Activated naive CD8-positive, alpha-beta T cell treated with anti-CD3 and anti-CD28 coated beads, Interleukin-2, amount 50 U/mL, for 24 hours (primary cell): ENCODE data around the gene ISG20.

Experiments
- ATAC-seq: fragments of 150-1000 bp; cut with Tn5 transposase; one replicate; pipeline ENCODE4 v1.10.0; 2021
- DNase-seq: peaks from one replicate; pipeline ENCODE4 v3.0.0; 2021
- H3K27ac Mint-ChIP-seq: one replicate; pipeline ENCODE4 v1.8.0; 2021; ENCODE audit warnings: mild to moderate bottlenecking, mixed read lengths
- H3K27me3 Mint-ChIP-seq: one replicate; pipeline ENCODE4 v1.8.0; 2021; ENCODE audit warnings: mixed read lengths
- H3K36me3 Mint-ChIP-seq: one replicate; pipeline ENCODE4 v1.8.0; 2021; ENCODE audit warnings: low read depth, mixed read lengths
- H3K4me1 Mint-ChIP-seq: one replicate; pipeline ENCODE4 v1.8.0; 2021; ENCODE audit warnings: mixed read lengths
- H3K4me3 Mint-ChIP-seq: one replicate; pipeline ENCODE4 v1.8.0; 2021; ENCODE audit warnings: mild to moderate bottlenecking, moderate library complexity, mixed read lengths
- H3K9me3 Mint-ChIP-seq: one replicate; pipeline ENCODE4 v1.8.0; 2021; ENCODE audit warnings: mixed read lengths

The ISG20 gene

DNA sequence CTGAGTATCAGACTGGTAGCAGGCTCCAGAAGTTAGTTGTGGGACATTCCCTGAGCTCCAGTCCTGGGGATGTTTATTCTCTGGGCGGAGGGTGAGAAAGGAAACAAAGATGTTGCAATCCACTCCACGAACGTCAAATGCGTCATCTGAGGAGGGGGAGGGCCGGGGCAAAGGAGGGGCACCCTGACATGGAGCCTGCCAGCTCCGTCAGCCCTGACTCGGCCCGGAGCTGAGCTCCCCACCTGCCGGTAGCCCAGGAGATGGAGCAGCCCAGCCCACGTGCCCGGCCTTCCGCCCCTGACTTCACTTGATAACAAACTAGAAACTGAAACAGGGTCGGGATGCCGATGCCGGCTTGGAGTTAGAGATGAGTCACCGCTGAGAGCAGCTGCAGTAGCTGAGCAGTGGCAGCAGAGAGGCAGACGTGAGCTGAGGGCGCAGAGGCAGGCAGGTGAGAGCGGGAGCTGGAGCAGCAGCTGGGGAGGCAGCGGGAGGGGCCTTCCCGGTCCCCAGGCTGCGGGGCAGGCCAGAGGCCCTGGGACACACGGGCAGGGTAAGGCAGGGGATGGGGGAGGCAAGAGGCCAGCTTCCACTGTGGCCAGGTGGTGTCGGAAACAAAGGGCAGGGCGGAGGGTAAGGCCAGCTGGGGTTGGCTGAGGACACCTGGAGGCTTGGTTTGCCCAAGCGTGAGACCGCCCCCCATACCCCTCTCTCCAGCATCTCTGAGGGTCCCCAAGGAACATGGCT lies at the start of gene ISG20:
Gene ISG20 (plus strand): TSS at position 391 of the 747 bp plus-strand sequence. CDS start 351 bp downstream, at position 742.
- Mint-ChIP-seq H3K4me1 (peaks cover 89% of the 10 kb centered on the region), H3K36me3 (peaks cover 49% of the 10 kb centered on the region), H3K27me3 (no peaks in the 10 kb centered on the region), H3K27ac (peak within 1 kb of the TSS; percentile 98), H3K4me3 (peak within 1 kb of the TSS; percentile 88), H3K9me3 (no peaks in the 10 kb centered on the region)
- ATAC-seq (peak; percentile 86), DNase-seq (peak; percentile 93)

DNA sequence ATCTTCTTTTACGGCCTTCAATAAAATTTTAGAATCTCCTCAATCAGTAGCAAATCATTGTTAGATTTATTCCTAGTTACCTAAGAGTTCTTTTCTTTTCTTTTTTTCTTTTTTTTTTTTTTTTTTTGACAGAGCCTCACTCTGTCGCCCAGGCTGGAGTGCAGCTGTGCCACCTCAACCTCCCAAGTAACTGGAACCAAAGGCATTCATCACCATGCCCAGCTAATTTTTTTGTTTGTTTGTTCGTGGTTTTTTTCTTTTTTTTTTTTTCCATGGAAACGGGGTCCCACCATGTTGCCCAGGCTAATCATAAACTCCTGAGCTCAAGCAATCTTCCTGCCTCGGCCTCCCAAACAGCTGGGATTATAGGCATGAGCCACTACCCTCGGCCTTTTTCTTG lies 48.1 kb upstream of the ISG20 start:
- Mint-ChIP-seq H3K4me1 (no peaks in the 10 kb centered on the region), H3K4me3 (no peak overlapping the region), H3K9me3 (no peaks in the 10 kb centered on the region), H3K27me3 (peaks cover 2% of the 10 kb centered on the region), H3K36me3 (no peaks in the 10 kb centered on the region), H3K27ac (no peak overlapping the region)
- ATAC-seq (no peak), DNase-seq (no peak)

DNA sequence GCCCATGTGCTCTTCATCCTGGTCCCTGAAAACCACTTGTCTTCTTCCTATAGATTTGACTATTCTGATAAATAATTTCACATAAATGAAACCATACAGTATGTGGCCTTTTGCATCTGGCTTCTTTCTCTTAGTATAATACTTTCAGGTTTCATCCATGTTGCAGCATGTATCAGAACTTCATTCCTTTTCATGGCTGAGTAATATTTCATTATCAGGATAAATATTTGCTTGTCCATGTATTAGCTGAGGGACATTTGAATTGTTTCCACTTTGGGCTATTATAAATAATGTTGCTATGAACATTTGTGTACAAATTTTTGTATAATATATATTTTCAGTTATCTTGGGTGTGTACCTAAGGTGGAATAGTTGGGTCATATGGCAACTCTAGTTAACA lies 47.4 kb upstream of the ISG20 start:
- Mint-ChIP-seq H3K36me3 (no peaks in the 10 kb centered on the region), H3K9me3 (no peaks in the 10 kb centered on the region), H3K4me1 (no peaks in the 10 kb centered on the region), H3K27ac (no peak overlapping the region), H3K4me3 (no peak overlapping the region), H3K27me3 (peaks cover 2% of the 10 kb centered on the region)
- ATAC-seq (no peak), DNase-seq (no peak)

DNA sequence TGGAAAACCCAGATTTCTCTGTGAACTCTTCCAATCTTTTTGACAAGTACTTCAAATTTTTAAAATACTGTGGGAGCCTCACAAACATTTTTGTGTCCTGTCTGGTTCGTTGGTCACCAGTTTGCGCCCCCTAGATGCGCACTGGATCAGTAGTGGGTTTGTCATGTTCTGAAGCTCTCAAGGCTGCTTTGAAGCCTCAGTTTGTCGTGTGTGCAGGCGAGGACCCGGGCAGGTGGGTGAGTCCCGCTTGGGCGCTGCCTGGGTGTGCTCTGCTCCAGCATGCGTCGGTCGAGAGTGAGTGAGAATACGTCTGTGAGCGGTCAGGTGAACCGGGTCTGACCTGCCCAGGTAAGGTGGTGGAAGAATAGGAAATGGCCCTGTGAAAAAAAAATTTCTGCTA lies 34.9 kb upstream of the ISG20 start:
- Mint-ChIP-seq H3K36me3 (peaks cover 2% of the 10 kb centered on the region), H3K27me3 (peaks cover 59% of the 10 kb centered on the region), H3K4me3 (no peak overlapping the region), H3K4me1 (peaks cover 20% of the 10 kb centered on the region), H3K9me3 (no peaks in the 10 kb centered on the region), H3K27ac (no peak overlapping the region)
- ATAC-seq = peak; percentile 40
- DNase-seq = no peak

DNA sequence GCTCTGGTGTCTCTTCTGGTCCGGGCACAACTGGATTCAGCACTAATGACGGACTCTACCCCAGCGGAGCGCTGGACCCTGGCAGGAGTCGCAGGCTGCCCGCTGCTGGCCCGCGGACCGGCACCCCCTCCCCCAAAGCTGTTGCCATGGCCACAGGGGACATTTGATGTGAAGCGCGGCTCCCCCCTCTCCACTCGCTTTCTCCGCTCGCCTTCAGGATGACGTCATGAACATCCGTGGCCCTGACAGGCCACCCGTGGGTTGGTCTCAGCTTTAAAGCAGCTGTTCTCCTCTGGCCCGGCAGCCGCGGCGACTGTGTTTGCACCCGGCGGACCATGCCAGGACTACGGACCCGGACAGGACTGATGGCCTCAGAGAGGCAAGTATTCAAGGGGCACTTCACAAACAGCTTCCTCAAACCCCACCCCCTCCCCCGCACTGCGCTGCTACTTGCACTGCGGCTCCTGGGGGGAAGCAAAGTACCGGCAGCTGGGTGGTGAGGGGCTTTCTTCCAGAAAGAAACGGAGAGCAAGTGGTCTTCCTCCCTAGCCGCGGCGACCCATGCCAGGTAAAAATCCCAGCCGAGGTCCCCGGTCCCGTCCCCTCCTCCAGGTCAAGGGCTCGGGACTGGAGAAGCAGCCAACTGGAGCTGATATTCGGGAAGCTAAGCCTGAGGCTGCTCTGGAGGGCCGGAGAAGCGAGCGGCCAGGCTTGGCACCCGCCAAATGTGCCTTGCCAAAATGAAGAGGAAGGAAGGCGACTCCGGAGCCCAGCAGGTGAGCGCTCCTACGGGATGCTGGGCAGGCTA lies 34.2 kb upstream of the ISG20 start:
- DNase-seq = no peak
- Mint-ChIP-seq H3K27ac (no peak overlapping the region), H3K9me3 (no peaks in the 10 kb centered on the region), H3K27me3 (peaks cover 64% of the 10 kb centered on the region), H3K4me3 (no peak overlapping the region), H3K4me1 (peaks cover 20% of the 10 kb centered on the region), H3K36me3 (peaks cover 2% of the 10 kb centered on the region)
- ATAC-seq = no peak

DNA sequence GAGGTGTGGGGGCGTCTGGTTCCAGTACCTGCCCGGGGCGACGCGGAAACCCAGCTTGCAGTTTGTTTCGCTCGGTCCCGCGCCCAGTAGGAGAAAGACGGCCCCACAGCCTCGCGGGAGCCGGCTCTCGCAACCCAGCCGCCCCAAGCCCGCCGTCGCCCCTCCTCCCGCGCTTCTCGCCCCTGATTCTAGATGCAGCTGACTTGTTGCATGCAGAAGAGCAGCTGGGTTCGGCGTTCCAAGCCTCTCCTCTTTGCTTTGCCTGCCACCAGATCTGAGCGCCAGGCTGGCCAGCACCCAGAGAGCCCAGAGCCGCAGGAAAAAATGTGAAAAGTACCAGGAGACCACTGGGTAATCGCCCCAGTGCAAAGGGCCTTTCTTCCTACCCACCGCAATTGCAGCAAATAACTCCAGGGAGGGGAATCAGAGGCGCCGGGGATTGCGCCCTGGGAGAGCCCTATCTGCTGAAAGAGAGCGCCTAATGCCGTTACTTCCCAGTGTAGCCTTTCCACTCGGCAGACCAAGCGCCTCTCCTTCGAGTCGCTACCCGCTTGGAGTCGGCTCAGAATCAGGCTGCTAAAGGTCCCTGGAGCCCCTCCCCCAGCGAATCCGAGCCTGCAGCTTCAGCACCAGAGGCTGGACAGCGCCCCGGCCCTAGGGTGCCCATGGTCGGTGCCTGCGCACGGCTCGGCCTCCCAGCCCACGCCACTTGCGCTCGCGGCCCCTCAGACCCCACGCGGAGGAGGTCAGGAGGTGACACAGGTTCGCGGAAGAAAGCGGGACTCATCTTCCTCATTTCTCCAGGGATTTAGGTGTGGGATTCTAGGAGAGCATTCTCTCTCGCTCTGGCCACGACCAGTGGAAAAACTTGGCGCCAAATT lies 33.4 kb upstream of the ISG20 start:
- ATAC-seq (peak; percentile 68), DNase-seq (peak; percentile 60)
- Mint-ChIP-seq H3K27ac (no peak overlapping the region), H3K4me1 (peaks cover 20% of the 10 kb centered on the region), H3K9me3 (no peaks in the 10 kb centered on the region), H3K27me3 (peaks cover 64% of the 10 kb centered on the region), H3K4me3 (peak overlapping the region; percentile 21), H3K36me3 (peaks cover 2% of the 10 kb centered on the region)

DNA sequence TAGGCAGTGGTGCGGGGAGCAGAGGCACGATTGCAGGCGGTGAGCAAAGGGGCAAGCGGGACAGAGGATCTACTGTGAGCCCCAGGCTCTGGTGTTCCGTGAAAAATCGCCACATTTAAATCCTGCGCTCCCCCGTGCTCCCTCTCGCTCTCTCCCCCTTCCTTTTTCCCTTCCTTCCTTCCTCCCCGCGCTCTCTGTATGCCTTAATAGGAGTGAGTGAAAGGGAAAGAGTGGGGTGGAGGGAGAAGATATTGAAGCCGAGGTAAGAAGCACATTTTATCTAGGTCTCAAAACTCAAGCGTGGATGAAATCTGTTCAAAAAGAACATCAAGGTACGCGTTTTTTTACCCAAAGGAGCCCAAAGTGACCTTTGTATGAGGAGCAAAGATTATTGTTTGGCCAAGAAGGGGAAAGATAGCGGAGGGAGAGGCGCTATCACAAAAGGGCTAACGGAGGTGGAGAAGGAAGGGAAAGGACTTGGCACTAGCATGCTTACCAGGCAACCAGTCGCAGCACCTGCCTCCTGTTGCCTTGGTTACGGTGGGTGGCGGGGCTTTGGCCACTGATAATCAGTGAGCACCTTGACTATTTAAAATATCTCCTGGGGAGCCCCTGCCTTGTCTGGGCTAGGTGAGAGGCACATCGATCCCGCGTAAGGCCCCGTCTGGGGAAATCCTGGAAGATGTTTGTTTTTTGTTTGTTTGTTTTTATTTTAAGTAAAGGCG lies 32.6 kb upstream of the ISG20 start:
- H3K9me3 Mint-ChIP-seq = no peaks in the 10 kb centered on the region
- H3K4me1 Mint-ChIP-seq = peaks cover 20% of the 10 kb centered on the region
- peaks cover 69% of the 10 kb centered on the region for H3K27me3 Mint-ChIP-seq
- no peak for ATAC-seq
- DNase-seq = no peak
- no peak overlapping the region for H3K4me3 Mint-ChIP-seq
- no peak overlapping the region for H3K27ac Mint-ChIP-seq
- peaks cover 2% of the 10 kb centered on the region for H3K36me3 Mint-ChIP-seq

DNA sequence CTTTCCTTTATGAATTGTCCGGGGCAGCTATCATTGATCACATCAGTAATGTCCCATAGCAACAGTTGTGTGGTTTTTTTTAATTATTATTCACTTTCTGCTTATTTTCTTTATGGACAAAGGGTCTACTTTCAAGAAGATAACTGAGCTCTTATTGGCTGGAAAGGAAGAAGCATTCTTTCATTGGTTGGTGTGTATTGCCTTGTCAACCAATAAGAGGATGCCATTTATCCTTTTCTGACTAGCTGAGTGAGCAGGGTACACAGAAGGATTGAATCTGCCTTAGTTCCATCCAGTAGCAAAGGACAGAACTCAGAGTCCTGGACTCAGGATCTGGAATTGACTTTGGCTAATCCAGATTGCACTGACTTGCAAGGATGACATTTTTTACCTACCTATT lies 30.9 kb upstream of the ISG20 start:
- H3K27ac Mint-ChIP-seq = no peak overlapping the region
- peaks cover 20% of the 10 kb centered on the region for H3K4me1 Mint-ChIP-seq
- peaks cover 2% of the 10 kb centered on the region for H3K36me3 Mint-ChIP-seq
- H3K9me3 Mint-ChIP-seq = no peaks in the 10 kb centered on the region
- H3K4me3 Mint-ChIP-seq = no peak overlapping the region
- ATAC-seq (no peak), DNase-seq (no peak)
- peaks cover 67% of the 10 kb centered on the region for H3K27me3 Mint-ChIP-seq

DNA sequence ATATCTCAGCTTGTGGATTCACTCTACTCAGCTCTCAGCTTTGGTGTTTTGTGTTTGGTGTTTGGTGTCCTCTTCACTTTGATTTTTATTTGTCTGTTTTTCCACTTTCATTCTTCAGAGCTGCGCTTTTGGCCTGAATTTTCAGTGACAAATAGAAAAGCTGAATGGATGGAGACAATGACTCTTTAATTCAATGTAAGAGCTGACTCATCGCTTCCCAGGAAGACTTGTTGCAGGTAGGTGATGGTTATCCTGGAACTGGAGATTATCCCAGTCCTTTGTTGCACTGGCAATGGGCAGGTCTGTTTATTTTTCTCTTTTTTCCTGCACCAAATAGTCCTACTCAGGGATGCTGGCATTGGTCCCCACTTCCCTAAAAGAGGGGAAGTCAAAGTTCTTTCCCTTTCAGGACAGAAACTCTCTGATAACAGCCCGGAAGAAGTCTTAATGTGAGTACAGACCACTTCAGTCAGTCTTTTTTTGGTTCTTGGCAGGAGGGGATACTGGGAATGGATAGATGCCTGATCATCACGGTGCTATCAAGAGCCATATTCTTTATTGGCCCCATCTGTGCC lies 30.1 kb upstream of the ISG20 start:
- ATAC-seq = no peak
- no peak overlapping the region for H3K27ac Mint-ChIP-seq
- no peaks in the 10 kb centered on the region for H3K9me3 Mint-ChIP-seq
- H3K4me3 Mint-ChIP-seq = no peak overlapping the region
- DNase-seq = no peak
- peaks cover 61% of the 10 kb centered on the region for H3K27me3 Mint-ChIP-seq
- peaks cover 2% of the 10 kb centered on the region for H3K36me3 Mint-ChIP-seq
- H3K4me1 Mint-ChIP-seq = peaks cover 20% of the 10 kb centered on the region

DNA sequence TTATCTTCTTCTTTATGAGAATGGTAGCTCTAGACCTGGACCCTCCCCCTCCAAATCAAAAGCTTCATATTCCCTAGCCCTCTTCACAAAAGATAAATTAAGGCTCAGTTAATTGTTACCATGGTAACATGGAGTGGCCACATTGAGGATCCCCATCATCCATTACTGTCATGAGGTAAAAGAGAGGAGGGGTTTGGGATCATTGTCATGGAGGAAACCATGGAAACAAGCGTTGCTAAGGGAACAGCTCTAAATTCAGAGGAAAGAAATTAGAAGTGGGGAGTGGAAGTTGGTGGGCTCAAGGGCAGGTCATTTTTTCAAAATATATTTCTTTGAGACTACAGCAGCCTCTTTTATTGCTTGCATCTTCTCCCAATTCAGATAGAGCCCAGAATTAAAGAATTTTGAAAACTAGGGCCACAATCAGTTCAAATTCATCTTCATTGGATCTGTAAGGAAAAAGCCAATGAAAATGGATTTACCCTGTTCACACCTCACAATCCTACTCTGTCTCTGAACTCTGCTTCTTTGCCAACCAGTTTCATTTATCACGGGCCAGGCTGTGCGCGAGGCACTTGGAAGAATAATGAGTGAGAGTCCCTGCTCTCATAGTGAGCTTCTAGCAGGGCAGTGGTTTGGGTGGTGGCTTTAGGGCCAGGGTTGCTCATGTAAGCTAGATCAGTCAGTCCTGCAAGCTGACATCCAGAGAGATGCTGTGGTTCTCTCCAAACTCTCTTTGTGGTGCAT lies 29.3 kb upstream of the ISG20 start:
- H3K9me3 Mint-ChIP-seq = no peaks in the 10 kb centered on the region
- peaks cover 17% of the 10 kb centered on the region for H3K4me1 Mint-ChIP-seq
- peaks cover 54% of the 10 kb centered on the region for H3K27me3 Mint-ChIP-seq
- ATAC-seq (no peak), DNase-seq (no peak)
- no peak overlapping the region for H3K27ac Mint-ChIP-seq
- no peaks in the 10 kb centered on the region for H3K36me3 Mint-ChIP-seq
- H3K4me3 Mint-ChIP-seq = no peak overlapping the region

DNA sequence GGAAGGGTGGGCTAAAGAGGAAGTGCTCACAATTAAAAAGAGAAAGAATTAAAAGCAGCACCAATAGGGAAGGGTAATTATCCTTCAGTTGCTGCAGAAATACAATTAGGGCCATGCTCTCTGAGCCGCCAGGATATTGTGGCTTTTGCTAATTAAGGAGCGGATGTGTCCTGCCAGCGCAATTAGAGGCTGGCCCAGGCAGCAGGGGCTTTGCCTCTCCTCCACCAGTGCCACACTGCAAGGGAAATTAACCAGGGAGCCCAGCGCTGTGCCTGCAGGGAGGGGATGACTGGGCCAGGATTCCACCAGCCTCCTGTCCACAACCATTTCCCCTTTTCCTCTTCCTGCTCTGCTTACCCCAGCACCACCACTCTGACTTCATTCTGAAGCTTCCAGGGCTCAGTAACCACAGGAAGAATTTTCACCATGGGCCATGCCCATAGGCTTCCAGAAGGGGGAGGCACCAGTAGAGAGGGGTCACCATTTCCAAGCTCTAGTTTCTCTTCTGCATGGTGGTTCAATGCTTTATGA lies 28.1 kb upstream of the ISG20 start:
- Mint-ChIP-seq H3K27ac (no peak overlapping the region), H3K27me3 (peaks cover 43% of the 10 kb centered on the region), H3K36me3 (no peaks in the 10 kb centered on the region), H3K9me3 (no peaks in the 10 kb centered on the region), H3K4me3 (no peak overlapping the region), H3K4me1 (peaks cover 8% of the 10 kb centered on the region)
- no peak for ATAC-seq
- no peak for DNase-seq

DNA sequence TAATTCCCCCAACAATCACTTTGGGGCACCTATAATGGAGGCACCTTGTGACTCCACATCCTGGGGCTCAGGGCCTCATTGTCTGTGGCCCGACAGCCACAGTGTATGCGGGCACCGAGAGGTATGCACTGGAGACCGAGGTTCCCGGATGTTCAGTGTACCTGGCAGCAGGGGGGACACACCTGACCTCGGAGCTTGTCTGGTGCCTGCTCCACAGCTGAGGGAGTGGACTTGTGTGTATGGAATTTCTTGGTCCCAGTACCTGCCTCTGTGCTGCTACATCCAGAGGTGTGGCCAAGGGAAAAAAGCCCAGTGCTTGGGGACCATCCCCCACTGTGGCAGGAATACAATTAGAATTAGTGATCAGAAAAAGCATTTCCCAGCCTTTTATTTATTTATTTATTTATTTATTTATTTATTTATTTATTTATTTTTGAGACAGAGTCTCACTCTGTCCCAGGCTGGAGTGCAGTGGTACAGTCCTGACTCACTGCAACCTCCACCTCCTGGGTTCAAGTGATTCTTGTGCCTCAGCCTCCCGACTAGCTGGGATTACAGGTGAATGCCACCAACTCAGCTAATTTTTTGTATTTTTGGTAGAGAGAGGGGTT lies 26.5 kb upstream of the ISG20 start:
- H3K36me3 Mint-ChIP-seq = no peaks in the 10 kb centered on the region
- no peak overlapping the region for H3K27ac Mint-ChIP-seq
- H3K27me3 Mint-ChIP-seq = peaks cover 28% of the 10 kb centered on the region
- no peaks in the 10 kb centered on the region for H3K9me3 Mint-ChIP-seq
- no peak for DNase-seq
- peaks cover 4% of the 10 kb centered on the region for H3K4me1 Mint-ChIP-seq
- no peak for ATAC-seq
- no peak overlapping the region for H3K4me3 Mint-ChIP-seq
